SK-N-DZ (cell line): Measurements from ENCODE around the gene TFAM.
A peak's percentile ranks its signal among the peaks of the same experiment; 100 is the strongest.
"Not testable (repeated sequence)": the region's sequence is repeated elsewhere in the genome, so short reads cannot be mapped to it uniquely, and the experiment has no call there.

ENCODE experiments used
- DNase-seq: peaks from one replicate; pipeline ENCODE4 v3.0.0-alpha.2; 2015; ENCODE audit warnings: low spot score

The TFAM gene

GRCh38 chr10:58372607-58373441 lies 12.4 kb upstream of the TFAM start:
- DNase-seq, result no peak

- no peak for DNase-seq
Measured at GRCh38 chr10:58373442-58373827, 11.8 kb upstream of the TFAM start.

- DNase-seq, result no peak
Measured at GRCh38 chr10:58382489-58382995, 2.7 kb upstream of the TFAM start.

- DNase-seq, result no peak
Measured at GRCh38 chr10:58384095-58384494, 1.1 kb upstream of the TFAM start.

- no peak for DNase-seq
Measured at GRCh38 chr10:58384544-58384998, 639 bp upstream of the TFAM start.

- peak; percentile 69 for DNase-seq
Measured at GRCh38 chr10:58385784-58386112, 538 bp downstream of the TFAM start.

- DNase-seq, result no peak
Measured at GRCh38 chr10:58389024-58389423, 3.8 kb downstream of the TFAM start.

GRCh38 chr10:58393317-58393716 lies 8.1 kb downstream of the TFAM start:
- DNase-seq, result no peak

GRCh38 chr10:58394471-58394870 lies 9.3 kb downstream of the TFAM start:
- no peak for DNase-seq

- no peak for DNase-seq
Measured at GRCh38 chr10:58396057-58396456, 10.8 kb downstream of the TFAM start.

GRCh38 chr10:58397830-58398229 lies 12.6 kb downstream of the TFAM start:
- DNase-seq, result no peak

GRCh38 chr10:58399410-58399809 lies 14.2 kb downstream of the TFAM start:
- no peak for DNase-seq

GRCh38 chr10:58400609-58401008 lies 15.4 kb downstream of the TFAM start:
- no peak for DNase-seq

- no peak for DNase-seq
Measured at GRCh38 chr10:58404001-58404400, 18.8 kb downstream of the TFAM start.

- DNase-seq, result no peak
Measured at GRCh38 chr10:58409956-58410610, 24.9 kb downstream of the TFAM start.

- DNase-seq, result no peak
Measured at GRCh38 chr10:58412502-58412961, 27.3 kb downstream of the TFAM start.

- DNase-seq, result peak; percentile 50
Measured at GRCh38 chr10:58414270-58415041, 29.2 kb downstream of the TFAM start.

- no peak for DNase-seq
Measured at GRCh38 chr10:58415757-58416156, 30.5 kb downstream of the TFAM start.

GRCh38 chr10:58417902-58418301 lies 32.7 kb downstream of the TFAM start:
- DNase-seq, result not testable (repeated sequence)

GRCh38 chr10:58424176-58424575 lies 39.0 kb downstream of the TFAM start:
- DNase-seq, result no peak

GRCh38 chr10:58428436-58428835 lies 43.2 kb downstream of the TFAM start:
- not testable (repeated sequence) for DNase-seq

- DNase-seq, result no peak
Measured at GRCh38 chr10:58431903-58432302, 46.7 kb downstream of the TFAM start.
